NCI-H526 (cell line): ENCODE measurements around the gene SGCE.

Source experiments
- DNase-seq, 2 experiments: peaks; one replicate each; lab custom pipeline; 2025; lab: John Stamatoyannopoulos, UW

The SGCE gene

GRCh38 chr7:94658826-94659225 is 2.9 kb upstream of the SGCE start:
- peak; percentile 37 to 63 for DNase-seq

- DNase-seq = peak; percentile 85 to 93
These were observed 2.1 kb upstream of the SGCE start for GRCh38 chr7:94657771-94658693.

GRCh38 chr7:94656925-94657731 is 1.2 kb upstream of the SGCE start:
- DNase-seq = peak; percentile 47 to 50

GRCh38 chr7:94656658-94656924 is 658 bp upstream of the SGCE start:
- DNase-seq = no peak

GRCh38 chr7:94655126-94655847 is 646 bp downstream of the SGCE start:
- peak; percentile 29 to 63 for DNase-seq

- DNase-seq = no peak
These were observed 1.2 kb downstream of the SGCE start for GRCh38 chr7:94654783-94655125.

- DNase-seq = no peak
These were observed 5.5 kb downstream of the SGCE start for GRCh38 chr7:94650147-94651051.

- no peak for DNase-seq
These were observed 6.5 kb downstream of the SGCE start for GRCh38 chr7:94649450-94649849.

GRCh38 chr7:94648731-94649130 is 7.2 kb downstream of the SGCE start:
- DNase-seq = no peak

GRCh38 chr7:94647295-94647694 is 8.6 kb downstream of the SGCE start:
- no peak for DNase-seq

- no peak for DNase-seq
These were observed 12.0 kb downstream of the SGCE start for GRCh38 chr7:94643771-94644545.

GRCh38 chr7:94642838-94643653 is 12.9 kb downstream of the SGCE start:
- no peak for DNase-seq

GRCh38 chr7:94639384-94639783 is 16.5 kb downstream of the SGCE start:
- no peak for DNase-seq

- no peak for DNase-seq
These were observed 20.2 kb downstream of the SGCE start for GRCh38 chr7:94635687-94636086.

GRCh38 chr7:94634502-94634901 is 21.4 kb downstream of the SGCE start:
- no peak for DNase-seq

GRCh38 chr7:94633687-94634086 is 22.2 kb downstream of the SGCE start:
- no peak for DNase-seq

GRCh38 chr7:94633014-94633341 is 23.0 kb downstream of the SGCE start:
- DNase-seq = no peak

GRCh38 chr7:94632338-94633013 is 23.5 kb downstream of the SGCE start:
- no peak for DNase-seq

GRCh38 chr7:94630855-94631254 is 25.1 kb downstream of the SGCE start:
- no peak for DNase-seq

- no peak for DNase-seq
These were observed 32.1 kb downstream of the SGCE start for GRCh38 chr7:94623820-94624219.
